GM12878 (cell line): ENCODE measurements around the gene DYNLT3. TPM values are rescaled to one million over a fixed set of nuclear protein-coding genes. Genes with fewer than 3 reads are reported as not detected.

Source experiments
- ATAC-seq: fragments of 200-7000 bp; cut with Tn5 transposase; 3 replicates; pipeline ENCODE4 v1.9.1; 2020; ENCODE audit warnings: mild to moderate bottlenecking, moderate library complexity
- BruUV-seq: library from RNA; stranded (reverse); fragments of 400-500 nt; replicated peaks from 2 replicates; lab custom pipeline; 2021; lab: Mats Ljungman, UMichigan
- CTCF ChIA-PET: fragments of 300-600 bp; sonication (Branson Sonifier 250); formaldehyde crosslinking; extraction: SDS; loops from one replicate; lab custom pipeline; 2021; ENCODE audit warnings: inconsistent platforms; lab: Yijun Ruan, JAX
- POLR2A ChIA-PET: fragments of 350-600 bp; formaldehyde crosslinking; extraction: SDS; loops from one replicate; lab custom pipeline; 2021; ENCODE audit warnings: inconsistent platforms; lab: Charles Lee
- RAD21 ChIA-PET: fragments of 300-600 bp; sonication (Branson Sonifier 250); formaldehyde crosslinking; loops from one replicate; lab custom pipeline; 2023; ENCODE audit warnings: antibody characterized with exemption; ENCODE audit not compliant: unreplicated experiment; lab: Charles Lee
- SMC1A ChIA-PET: fragments of 300-600 bp; sonication (Branson Sonifier 250); formaldehyde crosslinking; loops from one replicate; lab custom pipeline; 2023; ENCODE audit not compliant: unreplicated experiment, uncharacterized antibody; lab: Charles Lee
- DNase-seq: peaks from one replicate; pipeline ENCODE4 v3.0.0-alpha.2; 2011; ENCODE audit warnings: low read depth, low spot score
- FAIRE-seq: peaks from 3 replicates; lab custom pipeline; 2011; peaks lifted over from hg19 to GRCh38; lab: Jason Lieb, UNC
- H2AFZ ChIP-seq: 2 replicates; pipeline ENCODE4 v1.6.0; 2011; ENCODE audit warnings: low read depth, low read length, control low read depth; ENCODE audit not compliant: control insufficient read depth
- H3K27ac ChIP-seq: 2 replicates; pipeline ENCODE4 v1.5.1; 2011; ENCODE audit warnings: control low read depth; ENCODE audit not compliant: control insufficient read depth, insufficient read depth
- H3K27me3 ChIP-seq, 2 experiments: replicated peaks in 1 of 2; 2 replicates each; pipeline versions ENCODE4 v1.6.0 to v1.6.1; 2011; ENCODE audit warnings: low read length in 1 of 2; ENCODE audit not compliant: control insufficient read depth in 2 of 2, insufficient read depth in 2 of 2
- H3K36me3 ChIP-seq, 2 experiments: 2 replicates each; pipeline ENCODE4 v1.5.1; 2011; ENCODE audit warnings: low read length in 1 of 2; ENCODE audit not compliant: control insufficient read depth in 2 of 2, insufficient read depth in 2 of 2
- H3K4me1 ChIP-seq: 2 replicates; pipeline ENCODE4 v1.6.1; 2011; ENCODE audit warnings: mild to moderate bottlenecking, low read length, moderate library complexity, mixed read lengths; ENCODE audit not compliant: control insufficient read depth, insufficient read depth
- H3K4me2 ChIP-seq: 2 replicates; pipeline ENCODE4 v1.6.0; 2011; ENCODE audit warnings: control low read depth; ENCODE audit not compliant: control insufficient read depth, insufficient read depth
- H3K4me3 ChIP-seq: fragments of 200-600 bp; sonication (generic); 2 replicates; pipeline ENCODE4 v1.5.1; 2016
- H3K79me2 ChIP-seq: 2 replicates; pipeline ENCODE4 v1.6.0; 2011; ENCODE audit warnings: low read length; ENCODE audit not compliant: control insufficient read depth, insufficient read depth
- H3K9ac ChIP-seq: 2 replicates; pipeline ENCODE4 v1.8.0; 2011; ENCODE audit warnings: low read length, control low read depth, mixed read lengths; ENCODE audit not compliant: control insufficient read depth, insufficient read depth
- H3K9me3 ChIP-seq: replicated peaks from 3 replicates; pipeline ENCODE4 v1.5.1; 2011; ENCODE audit warnings: mild to moderate bottlenecking, low read length; ENCODE audit not compliant: control insufficient read depth, insufficient read depth
- H4K20me1 ChIP-seq: 2 replicates; pipeline ENCODE4 v1.6.0; 2011; ENCODE audit not compliant: control insufficient read depth, insufficient read depth
- ASH2L ChIP-seq: fragments of 300-600, 200-600 bp; sonication (generic); IDR thresholded peaks from 2 replicates; pipeline ENCODE4 v1.6.1; 2017; ENCODE audit warnings: low read depth, mild to moderate bottlenecking, borderline replicate concordance
- ATF7 ChIP-seq: fragments of 450-650 bp; IDR thresholded peaks from 2 replicates; pipeline ENCODE4 v1.6.1; 2016; ENCODE audit warnings: low read depth, mild to moderate bottlenecking
- BACH1 ChIP-seq: fragments of 450-650 bp; IDR thresholded peaks from 2 replicates; pipeline ENCODE4 v1.6.1; 2017; ENCODE audit warnings: mild to moderate bottlenecking, borderline replicate concordance
- IKZF1 ChIP-seq: fragments of 450-650 bp; conservative IDR thresholded peaks from 2 replicates; pipeline ENCODE4 v1.6.1; 2017; ENCODE audit warnings: antibody characterized with exemption, mild to moderate bottlenecking
- KAT2A ChIP-seq: conservative IDR thresholded peaks from 2 replicates; pipeline ENCODE4 v1.6.1; 2011; ENCODE audit warnings: low read depth, low read length; ENCODE audit not compliant: control insufficient read depth
- KDM1A ChIP-seq: fragments of 200-600 bp; sonication (generic); IDR thresholded peaks from 2 replicates; pipeline ENCODE4 v1.6.1; 2016; ENCODE audit warnings: borderline replicate concordance
- LARP7 ChIP-seq: fragments of 450-650 bp; IDR thresholded peaks from 2 replicates; pipeline ENCODE4 v1.6.1; 2017; ENCODE audit warnings: mild to moderate bottlenecking
- NFIC ChIP-seq: IDR thresholded peaks from 2 replicates; pipeline ENCODE4 v1.6.1; 2012; ENCODE audit warnings: low read depth, mild to moderate bottlenecking, inconsistent platforms, low read length, moderate library complexity
- POLR2AphosphoS5 ChIP-seq: IDR thresholded peaks from 2 replicates; pipeline ENCODE4 v1.6.1; 2011; ENCODE audit warnings: mild to moderate bottlenecking, low read length, inconsistent platforms
- POU2F2 ChIP-seq: IDR thresholded peaks from 3 replicates; pipeline ENCODE4 v1.6.1; 2011; ENCODE audit warnings: low read depth, mild to moderate bottlenecking, low read length, borderline replicate concordance
- RELA ChIP-seq: fragments of 450-650 bp; IDR thresholded peaks from 2 replicates; pipeline ENCODE4 v1.8.0; 2014; ENCODE audit warnings: borderline replicate concordance; ENCODE audit not compliant: partially characterized antibody
- SMAD5 ChIP-seq: IDR thresholded peaks from 2 replicates; pipeline ENCODE4 v1.6.1; 2016; ENCODE audit warnings: antibody characterized with exemption, low read depth
- TARDBP ChIP-seq: IDR thresholded peaks from 2 replicates; pipeline ENCODE4 v1.6.1; 2016; ENCODE audit warnings: borderline replicate concordance
- ZZZ3 ChIP-seq: IDR thresholded peaks from 2 replicates; pipeline ENCODE4 v1.6.1; 2011; ENCODE audit warnings: low read depth; ENCODE audit not compliant: control insufficient read depth, insufficient read length
- WGBS: methylation state at CpG from one replicate; pipeline ENCODE4 v1.1.6; 2016; ENCODE audit warnings: low lambda C conversion rate; ENCODE audit not compliant: insufficient replicate concordance, insufficient coverage; ENCODE audit errors: missing lambda C conversion rate; 5-methylcytosine and 5-hydroxymethylcytosine counted together
- in situ Hi-C: fragments of 300-500 bp; cut with MboI; formaldehyde crosslinking; loops from 9 replicates; pipeline ENCODE4 v1.14.3; 2018; ENCODE audit warnings: mixed read lengths
- intact Hi-C: fragments of 100-400 bp; cut with micrococcal nuclease; formaldehyde crosslinking; loops from one replicate; pipeline ENCODE4 v1.14.2; 2022; ENCODE audit not compliant: unreplicated experiment
- polyA plus RNA-seq, 11 experiments: library from polyadenylated mRNA; depleted of rRNA in 4 of 11; unstranded in 6 of 11; stranded (reverse) in 5 of 11; fragments of >200 nt; fragmentation: Nextera tagmentation in 4 of 11; fragmentation: Illumina TruSeq in 1 of 11; extraction: Ambion mirVana in 4 of 11; extraction: Trizol in 1 of 11; gene quantifications; 1 replicate in 1 of 11; 2 replicates in 10 of 11; pipeline versions ENCODE4 v1.2.1 to v1.2.3, GENCODE V29; 2011 to 2016; ENCODE audit warnings: inconsistent platforms in 2 of 11, missing spikeins in 2 of 11, low read depth in 1 of 11
- total RNA-seq, 4 experiments: library from RNA; depleted of rRNA in 3 of 4; stranded (reverse); fragments of >200 nt in 3 of 4; fragmentation: Illumina TruSeq in 1 of 4; extraction: Trizol in 1 of 4; gene quantifications; 2 replicates each; pipeline versions ENCODE4 v1.2.1 to v1.2.3, GENCODE V29; 2013 to 2021
- TF ChIP-seq, protein P1 (sequence below): fragments of 450-650 bp; IDR thresholded peaks from 2 replicates; pipeline ENCODE4 v1.6.1; 2017; ENCODE audit warnings: borderline replicate concordance
- TF ChIP-seq, protein P2 (sequence below): fragments of 450-650 bp; IDR thresholded peaks from 2 replicates; pipeline ENCODE4 v1.6.1; 2017; ENCODE audit warnings: mild to moderate bottlenecking, low read depth, inconsistent platforms; ENCODE audit not compliant: poor library complexity, severe bottlenecking
- TF ChIP-seq, protein P3 (sequence below): IDR thresholded peaks from 2 replicates; pipeline ENCODE4 v1.6.1; 2012; ENCODE audit warnings: mild to moderate bottlenecking, low read depth, low read length

The DYNLT3 gene
- total and polyA plus RNA-seq, 10 of the 15 experiments (the other 5 are each of a cell fraction or from before 2014, with no cell fraction given): 8.0 to 19.2 (median 12.8) TPM

DNA sequence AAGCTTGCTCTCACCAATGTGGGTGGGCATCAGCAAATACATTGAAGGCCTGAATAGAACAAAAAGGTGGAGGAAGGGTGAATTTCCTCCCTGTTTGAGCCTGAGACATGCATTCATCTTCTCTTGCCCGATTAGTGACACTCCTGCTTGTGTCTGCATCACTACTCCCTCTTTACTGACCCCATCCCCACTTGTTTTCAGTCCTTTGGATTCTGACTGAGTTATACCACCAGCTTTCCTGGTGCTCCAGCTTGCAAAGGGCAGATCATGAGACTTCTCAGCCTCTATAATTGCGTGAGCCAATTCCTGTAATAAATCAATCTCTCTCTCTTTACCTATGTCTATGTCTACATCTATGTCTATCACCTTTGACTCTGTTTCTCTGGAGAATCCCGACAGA is 47.4 kb upstream of the DYNLT3 start (continued):
- TF ChIP-seq, protein P1, sequence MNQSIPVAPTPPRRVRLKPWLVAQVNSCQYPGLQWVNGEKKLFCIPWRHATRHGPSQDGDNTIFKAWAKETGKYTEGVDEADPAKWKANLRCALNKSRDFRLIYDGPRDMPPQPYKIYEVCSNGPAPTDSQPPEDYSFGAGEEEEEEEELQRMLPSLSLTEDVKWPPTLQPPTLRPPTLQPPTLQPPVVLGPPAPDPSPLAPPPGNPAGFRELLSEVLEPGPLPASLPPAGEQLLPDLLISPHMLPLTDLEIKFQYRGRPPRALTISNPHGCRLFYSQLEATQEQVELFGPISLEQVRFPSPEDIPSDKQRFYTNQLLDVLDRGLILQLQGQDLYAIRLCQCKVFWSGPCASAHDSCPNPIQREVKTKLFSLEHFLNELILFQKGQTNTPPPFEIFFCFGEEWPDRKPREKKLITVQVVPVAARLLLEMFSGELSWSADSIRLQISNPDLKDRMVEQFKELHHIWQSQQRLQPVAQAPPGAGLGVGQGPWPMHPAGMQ: no peak
- TF ChIP-seq TARDBP (no peak), ASH2L (no peak), ATF7 (no peak), KDM1A (no peak), LARP7 (no peak)
- TF ChIP-seq, protein P2, sequence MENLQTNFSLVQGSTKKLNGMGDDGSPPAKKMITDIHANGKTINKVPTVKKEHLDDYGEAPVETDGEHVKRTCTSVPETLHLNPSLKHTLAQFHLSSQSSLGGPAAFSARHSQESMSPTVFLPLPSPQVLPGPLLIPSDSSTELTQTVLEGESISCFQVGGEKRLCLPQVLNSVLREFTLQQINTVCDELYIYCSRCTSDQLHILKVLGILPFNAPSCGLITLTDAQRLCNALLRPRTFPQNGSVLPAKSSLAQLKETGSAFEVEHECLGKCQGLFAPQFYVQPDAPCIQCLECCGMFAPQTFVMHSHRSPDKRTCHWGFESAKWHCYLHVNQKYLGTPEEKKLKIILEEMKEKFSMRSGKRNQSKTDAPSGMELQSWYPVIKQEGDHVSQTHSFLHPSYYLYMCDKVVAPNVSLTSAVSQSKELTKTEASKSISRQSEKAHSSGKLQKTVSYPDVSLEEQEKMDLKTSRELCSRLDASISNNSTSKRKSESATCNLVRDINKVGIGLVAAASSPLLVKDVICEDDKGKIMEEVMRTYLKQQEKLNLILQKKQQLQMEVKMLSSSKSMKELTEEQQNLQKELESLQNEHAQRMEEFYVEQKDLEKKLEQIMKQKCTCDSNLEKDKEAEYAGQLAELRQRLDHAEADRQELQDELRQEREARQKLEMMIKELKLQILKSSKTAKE: no peak

DNA sequence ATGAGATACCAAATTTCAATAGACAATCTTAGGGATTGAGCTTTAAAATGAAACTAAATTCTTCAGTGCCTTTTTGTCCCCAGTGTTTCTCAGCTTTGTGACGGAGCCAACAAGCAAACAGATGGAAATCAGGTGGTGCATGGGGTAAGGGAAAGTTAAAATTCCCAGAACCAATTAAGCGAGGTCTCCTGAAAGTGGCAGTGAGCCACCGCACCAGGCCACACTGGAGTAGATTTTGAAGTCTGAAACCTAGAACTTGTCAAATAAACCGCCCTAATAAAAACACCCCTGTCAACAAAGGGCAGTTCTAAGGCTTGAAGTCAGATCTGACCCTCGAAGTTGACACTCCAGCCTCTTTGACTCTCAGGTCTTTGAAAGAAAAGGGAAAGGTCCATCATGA is 40.6 kb upstream of the DYNLT3 start:
- RAD21 ChIA-PET: no interaction called here
- BruUV-seq: no TSS peak
- TF ChIP-seq POU2F2: no peak
- TF ChIP-seq NFIC: no peak
- no peak for TF ChIP-seq ATF7
- TF ChIP-seq BACH1: no peak
- no peak for TF ChIP-seq IKZF1
- no peak for TF ChIP-seq SMAD5
- no peak for TF ChIP-seq POLR2AphosphoS5
- TF ChIP-seq ZZZ3: no peak
- TF ChIP-seq, protein P3, sequence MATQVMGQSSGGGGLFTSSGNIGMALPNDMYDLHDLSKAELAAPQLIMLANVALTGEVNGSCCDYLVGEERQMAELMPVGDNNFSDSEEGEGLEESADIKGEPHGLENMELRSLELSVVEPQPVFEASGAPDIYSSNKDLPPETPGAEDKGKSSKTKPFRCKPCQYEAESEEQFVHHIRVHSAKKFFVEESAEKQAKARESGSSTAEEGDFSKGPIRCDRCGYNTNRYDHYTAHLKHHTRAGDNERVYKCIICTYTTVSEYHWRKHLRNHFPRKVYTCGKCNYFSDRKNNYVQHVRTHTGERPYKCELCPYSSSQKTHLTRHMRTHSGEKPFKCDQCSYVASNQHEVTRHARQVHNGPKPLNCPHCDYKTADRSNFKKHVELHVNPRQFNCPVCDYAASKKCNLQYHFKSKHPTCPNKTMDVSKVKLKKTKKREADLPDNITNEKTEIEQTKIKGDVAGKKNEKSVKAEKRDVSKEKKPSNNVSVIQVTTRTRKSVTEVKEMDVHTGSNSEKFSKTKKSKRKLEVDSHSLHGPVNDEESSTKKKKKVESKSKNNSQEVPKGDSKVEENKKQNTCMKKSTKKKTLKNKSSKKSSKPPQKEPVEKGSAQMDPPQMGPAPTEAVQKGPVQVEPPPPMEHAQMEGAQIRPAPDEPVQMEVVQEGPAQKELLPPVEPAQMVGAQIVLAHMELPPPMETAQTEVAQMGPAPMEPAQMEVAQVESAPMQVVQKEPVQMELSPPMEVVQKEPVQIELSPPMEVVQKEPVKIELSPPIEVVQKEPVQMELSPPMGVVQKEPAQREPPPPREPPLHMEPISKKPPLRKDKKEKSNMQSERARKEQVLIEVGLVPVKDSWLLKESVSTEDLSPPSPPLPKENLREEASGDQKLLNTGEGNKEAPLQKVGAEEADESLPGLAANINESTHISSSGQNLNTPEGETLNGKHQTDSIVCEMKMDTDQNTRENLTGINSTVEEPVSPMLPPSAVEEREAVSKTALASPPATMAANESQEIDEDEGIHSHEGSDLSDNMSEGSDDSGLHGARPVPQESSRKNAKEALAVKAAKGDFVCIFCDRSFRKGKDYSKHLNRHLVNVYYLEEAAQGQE: no peak
- no peak for TF ChIP-seq KAT2A
- TF ChIP-seq RELA: no peak
- TF ChIP-seq, all 136 proteins: peak for 0
- no peak overlapping the region for H2AFZ ChIP-seq
- intact Hi-C loops (no loop called here), in situ Hi-C loops (no loop called here)
- FAIRE-seq: no peak
- H3K9ac ChIP-seq: no peak overlapping the region
- H3K4me1 ChIP-seq: no peaks in the 10 kb centered on the region
- WGBS: 27% methylated on average over 5 of the region's 5 CpGs
- ATAC-seq: no peak
- no peaks in the 10 kb centered on the region for H3K79me2 ChIP-seq
- H3K4me3 ChIP-seq: no peak overlapping the region
- H3K36me3 ChIP-seq: no peaks in the 10 kb centered on the region
- H3K27me3 ChIP-seq: no peaks in the 10 kb centered on the region
- no peak overlapping the region for H3K4me2 ChIP-seq
- H3K27ac ChIP-seq: no peak overlapping the region
- H3K9me3 ChIP-seq: no peaks in the 10 kb centered on the region
- no peak for DNase-seq
- SMC1A ChIA-PET: interaction anchor here (1.2 kb wide), 1 partner anchor 680 kb away, joined by 5 read pairs; no protein-coding TSS in a partner anchor
- H4K20me1 ChIP-seq: no peaks in the 10 kb centered on the region
- CTCF ChIA-PET: no interaction called here
- POLR2A ChIA-PET: no interaction called here
